AG04449 (cell line): ENCODE data around the gene CDK19.
"Not testable (repeated sequence)": the region's sequence is repeated elsewhere in the genome, so short reads cannot be mapped to it uniquely, and the experiment has no call there.

Experiments used
- CTCF ChIA-PET: fragments of 350-600 bp; formaldehyde crosslinking; extraction: SDS; loops from one replicate; lab custom pipeline; 2021; ENCODE audit warnings: antibody characterized with exemption; lab: Yijun Ruan, JAX
- POLR2A ChIA-PET: fragments of 400-600, 350-600 bp; formaldehyde crosslinking; extraction: SDS; loops from one replicate; lab custom pipeline; 2020; ENCODE audit warnings: antibody characterized with exemption, inconsistent platforms; lab: Yijun Ruan, JAX
- DNase-seq: peaks from one replicate; pipeline ENCODE4 v3.0.0-alpha.2; 2010; ENCODE audit warnings: low read depth, low spot score
- H3K4me3 ChIP-seq: 2 replicates; pipeline ENCODE4 v1.5.1; 2011; ENCODE audit warnings: low read depth, mild to moderate bottlenecking, control low read depth, low read length
- TF ChIP-seq, protein P1 (sequence below): IDR thresholded peaks from one replicate; pipeline ENCODE4 v1.5.1; 2011; ENCODE audit warnings: mild to moderate bottlenecking, moderate library complexity, low read length, control low read depth, inconsistent platforms; ENCODE audit not compliant: insufficient read depth; ENCODE audit errors: missing control alignments

Gene CDK19

DNA sequence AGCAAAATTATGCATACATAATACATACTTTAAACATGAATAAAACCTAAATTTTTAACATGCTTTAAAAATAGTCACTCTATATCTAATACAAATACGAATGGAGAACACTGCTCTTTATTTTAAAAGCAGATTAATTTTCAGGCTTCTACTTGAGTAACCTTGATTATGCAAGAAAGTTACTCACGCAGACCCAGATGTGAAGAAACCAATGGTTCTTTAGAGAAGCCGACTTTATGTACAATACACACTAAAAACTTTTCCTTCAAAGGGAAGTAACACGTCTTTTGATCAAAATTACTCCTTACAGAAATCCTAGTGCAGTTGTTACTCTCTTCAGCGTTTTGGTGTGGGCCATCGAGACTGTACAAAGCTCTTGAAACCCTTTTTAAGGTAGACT lies 201.9 kb downstream of the CDK19 start:
- ChIA-PET CTCF (no interaction called here), POLR2A (no interaction called here)
- TF ChIP-seq, protein P1, sequence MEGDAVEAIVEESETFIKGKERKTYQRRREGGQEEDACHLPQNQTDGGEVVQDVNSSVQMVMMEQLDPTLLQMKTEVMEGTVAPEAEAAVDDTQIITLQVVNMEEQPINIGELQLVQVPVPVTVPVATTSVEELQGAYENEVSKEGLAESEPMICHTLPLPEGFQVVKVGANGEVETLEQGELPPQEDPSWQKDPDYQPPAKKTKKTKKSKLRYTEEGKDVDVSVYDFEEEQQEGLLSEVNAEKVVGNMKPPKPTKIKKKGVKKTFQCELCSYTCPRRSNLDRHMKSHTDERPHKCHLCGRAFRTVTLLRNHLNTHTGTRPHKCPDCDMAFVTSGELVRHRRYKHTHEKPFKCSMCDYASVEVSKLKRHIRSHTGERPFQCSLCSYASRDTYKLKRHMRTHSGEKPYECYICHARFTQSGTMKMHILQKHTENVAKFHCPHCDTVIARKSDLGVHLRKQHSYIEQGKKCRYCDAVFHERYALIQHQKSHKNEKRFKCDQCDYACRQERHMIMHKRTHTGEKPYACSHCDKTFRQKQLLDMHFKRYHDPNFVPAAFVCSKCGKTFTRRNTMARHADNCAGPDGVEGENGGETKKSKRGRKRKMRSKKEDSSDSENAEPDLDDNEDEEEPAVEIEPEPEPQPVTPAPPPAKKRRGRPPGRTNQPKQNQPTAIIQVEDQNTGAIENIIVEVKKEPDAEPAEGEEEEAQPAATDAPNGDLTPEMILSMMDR = no peak
- no peak overlapping the region for H3K4me3 ChIP-seq
- no peak for DNase-seq

DNA sequence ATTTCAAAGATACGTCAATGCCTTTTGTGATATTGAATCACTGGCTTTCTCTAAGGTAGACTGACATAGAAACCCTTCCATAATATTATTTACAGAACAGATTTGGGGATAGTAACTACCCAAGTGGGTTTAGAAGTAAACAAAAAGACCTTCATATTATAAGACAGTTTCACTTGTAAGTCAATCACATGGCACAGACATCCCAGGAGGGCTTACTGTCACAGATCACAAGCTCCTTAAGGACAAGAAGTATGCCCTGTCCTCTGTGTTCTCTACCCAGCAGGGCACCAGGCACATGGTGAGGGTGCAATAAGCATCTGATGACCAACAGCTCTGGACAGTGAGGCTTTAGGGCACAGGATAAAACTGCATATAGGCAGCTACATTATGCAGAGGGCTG lies 203.0 kb downstream of the CDK19 start:
- ChIA-PET CTCF (no interaction called here), POLR2A (no interaction called here)
- DNase-seq = no peak
- H3K4me3 ChIP-seq = no peak overlapping the region
- TF ChIP-seq, protein P1 = no peak

- ChIA-PET POLR2A (no interaction called here), CTCF (interaction anchor here (1.1 kb wide), 1 partner anchor 22 kb away, joined by 3 read pairs; no protein-coding TSS in a partner anchor)
- TF ChIP-seq, protein P1 = no peak
- no peak overlapping the region for H3K4me3 ChIP-seq
- no peak for DNase-seq
Measured at GRCh38 chr6:110609101-110609500, 206.2 kb downstream of the CDK19 start.

DNA sequence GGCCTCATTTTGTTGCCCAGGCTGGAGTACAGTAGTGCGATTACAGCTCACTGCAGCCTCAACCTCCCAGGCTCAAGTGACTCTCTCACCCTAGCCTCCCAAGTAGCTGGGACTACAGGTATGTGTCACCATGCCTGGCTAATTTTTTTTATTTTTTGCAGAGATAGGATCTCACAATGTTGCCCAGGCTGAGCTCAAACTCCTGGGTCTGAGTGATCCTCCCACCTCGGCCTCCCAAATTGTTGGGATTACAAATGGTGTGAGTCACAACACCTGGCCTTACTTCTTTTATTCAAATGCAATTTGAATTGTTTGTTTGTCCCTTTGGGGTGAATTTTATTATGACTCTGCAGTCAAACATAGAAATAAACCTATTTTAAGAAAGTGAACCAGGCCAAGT lies 207.1 kb downstream of the CDK19 start:
- TF ChIP-seq, protein P1 = no peak
- POLR2A ChIA-PET = no interaction called here
- no peak overlapping the region for H3K4me3 ChIP-seq
- no peak for DNase-seq
- CTCF ChIA-PET = interaction anchor here (1.1 to 1.2 kb wide), 2 partner anchors 23 to 341 kb away, joined by 3 read pairs; no protein-coding TSS in a partner anchor

DNA sequence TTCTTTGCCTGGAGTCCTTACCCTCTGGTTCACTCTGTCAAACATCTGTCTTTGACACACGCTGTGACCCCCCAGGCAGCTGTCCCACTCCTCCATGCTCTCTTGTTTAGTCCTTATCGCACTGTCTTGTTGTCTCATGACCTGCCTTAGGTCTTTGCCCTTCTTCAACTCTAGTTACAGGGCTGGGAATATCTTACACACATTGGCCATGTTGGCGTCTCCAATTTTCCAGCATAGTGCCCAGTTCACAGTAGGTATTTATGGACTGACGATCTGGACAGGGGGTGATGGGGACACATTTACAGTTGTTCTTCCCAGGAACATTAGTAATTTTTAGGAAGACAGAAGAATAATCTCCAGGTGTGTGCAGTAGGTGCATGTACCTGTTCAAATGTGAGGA lies 209.1 kb downstream of the CDK19 start:
- no peak for DNase-seq
- ChIA-PET POLR2A (no interaction called here), CTCF (no interaction called here)
- H3K4me3 ChIP-seq = no peak overlapping the region
- TF ChIP-seq, protein P1 = no peak

GRCh38 chr6:110600640-110601039 lies 214.6 kb downstream of the CDK19 start:
- POLR2A ChIA-PET, H3K4me3 ChIP-seq, CTCF ChIA-PET, DNase-seq: not testable (repeated sequence)

DNA sequence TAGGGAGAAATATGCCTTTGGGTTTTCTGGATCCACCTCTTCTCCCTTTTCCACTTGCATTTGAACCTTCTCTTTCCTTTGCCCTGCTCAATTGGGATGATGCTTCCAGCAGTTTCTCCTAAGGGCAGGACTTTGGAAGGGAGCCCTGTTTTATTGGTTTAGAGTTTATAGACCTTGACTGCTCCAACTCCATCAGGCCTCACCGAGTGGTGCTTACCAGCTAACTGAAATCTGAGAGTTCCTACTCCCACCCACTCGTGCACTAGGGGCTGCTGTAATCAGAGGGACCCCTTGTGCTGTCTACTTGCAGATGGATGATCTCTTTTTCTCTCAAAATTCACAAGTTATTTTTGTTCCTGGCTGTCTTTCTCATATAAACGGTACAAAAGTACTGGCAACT lies 217.5 kb downstream of the CDK19 start:
- no peak for DNase-seq
- CTCF ChIA-PET = no interaction called here
- H3K4me3 ChIP-seq = no peak overlapping the region
- TF ChIP-seq, protein P1 = no peak
- POLR2A ChIA-PET = no interaction called here
